K562 (cell line): Measurements from ENCODE around the gene HIPK2. TPM values are rescaled to one million over a fixed set of nuclear protein-coding genes. Genes with fewer than 3 reads are reported as not detected.

Experiments
- ATF1 ChIP-seq, 2 experiments: fragments of 450-650 bp in 1 of 2; IDR thresholded peaks; 2 replicates each; pipeline ENCODE4 v1.6.1; 2016; ENCODE audit warnings: missing compliant biosample characterization in 1 of 2, missing genetic modification characterization in 1 of 2
- CREB1 ChIP-seq, 2 experiments: sonication (generic) in 1 of 2; formaldehyde crosslinking in 1 of 2; IDR thresholded peaks; 2 replicates each; pipeline versions ENCODE4 v1.6.1 to v1.8.0; 2012 to 2022; ENCODE audit warnings: inconsistent platforms in 1 of 2, mild to moderate bottlenecking in 1 of 2, missing genetic modification reagents in 1 of 2, moderate library complexity in 1 of 2
- FOXA1 ChIP-seq: fragments of 450-650 bp; IDR thresholded peaks from 2 replicates; pipeline ENCODE4 v1.6.1; 2016; ENCODE audit warnings: mild to moderate bottlenecking, borderline replicate concordance
- IRF2 ChIP-seq: sonication (generic); formaldehyde crosslinking; IDR thresholded peaks from 2 replicates; pipeline ENCODE4 v1.8.1; 2022; ENCODE audit warnings: mild to moderate bottlenecking, missing genetic modification reagents
- MBD2 ChIP-seq: sonication (generic); IDR thresholded peaks from 2 replicates; pipeline ENCODE4 v1.6.1; 2016; ENCODE audit warnings: low read depth, borderline replicate concordance
- MYC ChIP-seq, 2 experiments: fragments of 250-450 bp in 1 of 2; sonication (Bioruptor Pico) in 1 of 2; IDR thresholded peaks; 2 replicates each; pipeline versions ENCODE4 v1.5.1 to v1.6.1; 2012 to 2021; ENCODE audit warnings: low read depth in 2 of 2, borderline replicate concordance in 1 of 2, improper control_type of control experiment in 1 of 2, low read length in 1 of 2, mild to moderate bottlenecking in 1 of 2, moderate library complexity in 1 of 2
- RAD21 ChIP-seq, 2 experiments: fragments of 250-450 bp in 1 of 2; fragments of 450-650 bp in 1 of 2; sonication (Bioruptor Pico) in 1 of 2; formaldehyde crosslinking in 1 of 2; IDR thresholded peaks in 1 of 2; conservative IDR thresholded peaks in 1 of 2; 2 replicates each; pipeline versions ENCODE4 v1.4.0 to v1.8.0; 2020 to 2022; ENCODE audit warnings: mild to moderate bottlenecking in 2 of 2, moderate library complexity in 1 of 2
- RFX7 ChIP-seq: fragments of 250-450 bp; sonication (Bioruptor Pico); IDR thresholded peaks from 2 replicates; pipeline ENCODE4 v1.5.1; 2021; ENCODE audit warnings: mild to moderate bottlenecking
- SRF ChIP-seq, 2 experiments: fragments of 250-450, 450-650 bp in 1 of 2; sonication (Bioruptor Pico) in 1 of 2; sonication (generic) in 1 of 2; formaldehyde crosslinking; IDR thresholded peaks; 2 replicates each; pipeline versions ENCODE4 v1.5.0 to v1.5.1; 2020 to 2022; ENCODE audit warnings: mild to moderate bottlenecking in 1 of 2, missing genetic modification reagents in 1 of 2
- ZNF253 ChIP-seq: fragments of 250-450 bp; sonication (Bioruptor Pico); conservative IDR thresholded peaks from 2 replicates; pipeline ENCODE4 v1.6.1; 2021; ENCODE audit warnings: mild to moderate bottlenecking
- ZNF76 ChIP-seq: fragments of 250-450 bp; sonication (Bioruptor Pico); IDR thresholded peaks from 2 replicates; pipeline ENCODE4 v1.4.0; 2020; ENCODE audit warnings: mild to moderate bottlenecking, moderate library complexity, borderline replicate concordance
- polyA plus RNA-seq, 8 experiments: library from polyadenylated mRNA; depleted of rRNA in 4 of 8; stranded (reverse) in 5 of 8; unstranded in 3 of 8; fragments of >200 nt; fragmentation: Nextera tagmentation in 2 of 8; fragmentation: Illumina TruSeq in 1 of 8; extraction: Ambion mirVana in 2 of 8; extraction: Trizol in 1 of 8; gene quantifications; 2 replicates each; pipeline versions ENCODE4 v1.2.1 to v1.2.3, GENCODE V29; 2011 to 2014; ENCODE audit warnings: inconsistent platforms in 1 of 8, missing spikeins in 1 of 8
- total RNA-seq, 7 experiments: library from RNA; depleted of rRNA in 6 of 7; stranded (reverse); fragments of >200 nt in 6 of 7; fragmentation: Illumina TruSeq in 2 of 7; extraction: Trizol in 2 of 7; gene quantifications; 2 replicates each; pipeline versions ENCODE4 v1.2.1 to v1.2.3, GENCODE V29; 2011 to 2021; ENCODE audit warnings: low replicate concordance in 1 of 7
- TF ChIP-seq, protein P1 (sequence below): fragments of 200-800 bp; sonication (Bioruptor generic); IDR thresholded peaks from 2 replicates; pipeline ENCODE4 v1.6.1; 2016; ENCODE audit warnings: missing genetic modification characterization, missing compliant biosample characterization
- TF ChIP-seq, protein P2 (sequence below): sonication (generic); formaldehyde crosslinking; IDR thresholded peaks from 2 replicates; pipeline ENCODE4 v1.8.0; 2022; ENCODE audit warnings: mild to moderate bottlenecking, missing genetic modification reagents
- TF ChIP-seq, protein P3 (sequence below), 2 experiments: fragments of 450-650 bp in 1 of 2; sonication (generic) in 1 of 2; formaldehyde crosslinking in 1 of 2; IDR thresholded peaks in 1 of 2; conservative IDR thresholded peaks in 1 of 2; 2 replicates each; pipeline versions ENCODE4 v1.6.1 to v1.8.1; 2016 to 2023; ENCODE audit warnings: mild to moderate bottlenecking in 2 of 2, moderate library complexity in 2 of 2, inconsistent platforms in 1 of 2, missing genetic modification reagents in 1 of 2
- TF ChIP-seq, protein P4 (sequence below): fragments of 250-450 bp; sonication (Bioruptor Pico); IDR thresholded peaks from 2 replicates; pipeline ENCODE4 v1.8.0; 2022; ENCODE audit warnings: moderate library complexity, mild to moderate bottlenecking, inconsistent platforms

HIPK2 gene
- total and polyA plus RNA-seq, 9 of the 15 experiments (the other 6 are each of a cell fraction or from before 2014, with no cell fraction given) = 0.69 to 19.8 (median 5.1) TPM

DNA sequence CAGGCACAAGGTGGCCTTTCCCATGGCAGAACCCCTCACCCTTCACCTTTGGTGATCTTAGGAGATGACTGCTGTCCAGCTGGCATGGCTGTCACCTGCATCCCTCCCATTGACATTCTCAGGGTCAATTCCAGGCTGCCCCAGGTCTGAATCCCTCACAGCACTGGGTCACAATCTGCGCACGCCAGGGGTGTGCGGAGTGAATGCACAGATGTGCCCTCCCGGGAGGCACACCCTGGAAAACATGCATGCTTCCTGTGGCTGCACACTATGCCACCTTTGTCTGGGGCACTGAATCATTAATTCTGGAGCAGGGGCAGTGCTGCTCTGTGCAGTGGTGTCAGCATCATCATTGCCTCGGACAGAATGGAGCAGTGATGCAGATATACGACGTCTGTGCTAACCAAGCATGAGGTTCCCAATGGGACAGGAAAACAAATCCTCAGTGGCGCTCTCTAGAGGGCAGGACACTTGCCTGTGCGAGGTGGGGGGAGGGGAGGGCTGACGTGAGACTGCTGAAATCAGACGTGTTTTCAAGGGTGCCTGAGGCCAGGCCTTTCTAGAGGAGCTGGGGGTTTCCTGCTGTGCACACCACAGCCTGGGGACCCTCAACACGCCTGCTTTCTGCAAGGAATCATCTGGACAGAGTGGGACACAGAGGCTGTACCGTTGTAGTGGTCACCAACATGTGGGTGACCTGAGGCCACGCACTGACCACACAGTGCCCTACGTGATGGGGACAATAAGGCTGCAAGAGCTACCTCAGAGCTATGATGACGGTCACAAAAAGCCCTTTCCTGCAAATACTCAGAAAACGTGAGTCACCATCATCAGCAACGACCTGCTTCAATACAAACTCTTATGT lies 77.9 kb downstream of the HIPK2 start (continued):
- TF ChIP-seq RAD21 (CRISPR knock-in tag; conservative IDR thresholded peaks at IDR 0.05 in 1 of 2, IDR thresholded peaks at IDR 0.05 in 1 of 2) (peak in 1 of 2 experiments; percentile 51; a peak in 2 of 4 replicates), ZNF76 (no peak), ZNF253 (no peak), SRF (CRISPR knock-in tag; IDR thresholded peaks at IDR 0.05) (no peak), ATF1 (CRISPR knock-in tag; IDR thresholded peaks at IDR 0.05) (no peak), ATF1 (tag; IDR thresholded peaks at IDR 0.05) (peak; percentile 56; the same call in 1 of the 2 replicates), FOXA1 (no peak), MYC (IDR thresholded peaks at IDR 0.05; ENCODE audit: low read depth, low read length) (0 out of 2 replicates have a peak, but pooled peaks have one; percentile 16), MYC (CRISPR knock-in tag; IDR thresholded peaks at IDR 0.05; ENCODE audit: borderline replicate concordance, low read depth) (no peak), IRF2 (peak; percentile 88), CREB1 (IDR thresholded peaks at IDR 0.05) (peak; percentile 62), CREB1 (CRISPR knock-in tag; IDR thresholded peaks at IDR 0.05) (no peak), MBD2 (no peak), RFX7 (CRISPR knock-in tag) (no peak)
- TF ChIP-seq, protein P1, sequence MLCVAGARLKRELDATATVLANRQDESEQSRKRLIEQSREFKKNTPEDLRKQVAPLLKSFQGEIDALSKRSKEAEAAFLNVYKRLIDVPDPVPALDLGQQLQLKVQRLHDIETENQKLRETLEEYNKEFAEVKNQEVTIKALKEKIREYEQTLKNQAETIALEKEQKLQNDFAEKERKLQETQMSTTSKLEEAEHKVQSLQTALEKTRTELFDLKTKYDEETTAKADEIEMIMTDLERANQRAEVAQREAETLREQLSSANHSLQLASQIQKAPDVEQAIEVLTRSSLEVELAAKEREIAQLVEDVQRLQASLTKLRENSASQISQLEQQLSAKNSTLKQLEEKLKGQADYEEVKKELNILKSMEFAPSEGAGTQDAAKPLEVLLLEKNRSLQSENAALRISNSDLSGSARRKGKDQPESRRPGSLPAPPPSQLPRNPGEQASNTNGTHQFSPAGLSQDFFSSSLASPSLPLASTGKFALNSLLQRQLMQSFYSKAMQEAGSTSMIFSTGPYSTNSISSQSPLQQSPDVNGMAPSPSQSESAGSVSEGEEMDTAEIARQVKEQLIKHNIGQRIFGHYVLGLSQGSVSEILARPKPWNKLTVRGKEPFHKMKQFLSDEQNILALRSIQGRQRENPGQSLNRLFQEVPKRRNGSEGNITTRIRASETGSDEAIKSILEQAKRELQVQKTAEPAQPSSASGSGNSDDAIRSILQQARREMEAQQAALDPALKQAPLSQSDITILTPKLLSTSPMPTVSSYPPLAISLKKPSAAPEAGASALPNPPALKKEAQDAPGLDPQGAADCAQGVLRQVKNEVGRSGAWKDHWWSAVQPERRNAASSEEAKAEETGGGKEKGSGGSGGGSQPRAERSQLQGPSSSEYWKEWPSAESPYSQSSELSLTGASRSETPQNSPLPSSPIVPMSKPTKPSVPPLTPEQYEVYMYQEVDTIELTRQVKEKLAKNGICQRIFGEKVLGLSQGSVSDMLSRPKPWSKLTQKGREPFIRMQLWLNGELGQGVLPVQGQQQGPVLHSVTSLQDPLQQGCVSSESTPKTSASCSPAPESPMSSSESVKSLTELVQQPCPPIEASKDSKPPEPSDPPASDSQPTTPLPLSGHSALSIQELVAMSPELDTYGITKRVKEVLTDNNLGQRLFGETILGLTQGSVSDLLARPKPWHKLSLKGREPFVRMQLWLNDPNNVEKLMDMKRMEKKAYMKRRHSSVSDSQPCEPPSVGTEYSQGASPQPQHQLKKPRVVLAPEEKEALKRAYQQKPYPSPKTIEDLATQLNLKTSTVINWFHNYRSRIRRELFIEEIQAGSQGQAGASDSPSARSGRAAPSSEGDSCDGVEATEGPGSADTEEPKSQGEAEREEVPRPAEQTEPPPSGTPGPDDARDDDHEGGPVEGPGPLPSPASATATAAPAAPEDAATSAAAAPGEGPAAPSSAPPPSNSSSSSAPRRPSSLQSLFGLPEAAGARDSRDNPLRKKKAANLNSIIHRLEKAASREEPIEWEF = no peak
- TF ChIP-seq, protein P2, sequence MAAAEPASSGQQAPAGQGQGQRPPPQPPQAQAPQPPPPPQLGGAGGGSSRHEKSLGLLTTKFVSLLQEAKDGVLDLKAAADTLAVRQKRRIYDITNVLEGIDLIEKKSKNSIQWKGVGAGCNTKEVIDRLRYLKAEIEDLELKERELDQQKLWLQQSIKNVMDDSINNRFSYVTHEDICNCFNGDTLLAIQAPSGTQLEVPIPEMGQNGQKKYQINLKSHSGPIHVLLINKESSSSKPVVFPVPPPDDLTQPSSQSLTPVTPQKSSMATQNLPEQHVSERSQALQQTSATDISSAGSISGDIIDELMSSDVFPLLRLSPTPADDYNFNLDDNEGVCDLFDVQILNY (CRISPR knock-in tag) = 0 out of 2 replicates have a peak, but pooled peaks have one; percentile 29
- TF ChIP-seq, protein P3, sequence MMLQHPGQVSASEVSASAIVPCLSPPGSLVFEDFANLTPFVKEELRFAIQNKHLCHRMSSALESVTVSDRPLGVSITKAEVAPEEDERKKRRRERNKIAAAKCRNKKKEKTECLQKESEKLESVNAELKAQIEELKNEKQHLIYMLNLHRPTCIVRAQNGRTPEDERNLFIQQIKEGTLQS (IDR thresholded peaks at IDR 0.05) = peak; percentile 63
- TF ChIP-seq, protein P3 (CRISPR knock-in tag; conservative IDR thresholded peaks at IDR 0.05) = no peak
- TF ChIP-seq, protein P4, sequence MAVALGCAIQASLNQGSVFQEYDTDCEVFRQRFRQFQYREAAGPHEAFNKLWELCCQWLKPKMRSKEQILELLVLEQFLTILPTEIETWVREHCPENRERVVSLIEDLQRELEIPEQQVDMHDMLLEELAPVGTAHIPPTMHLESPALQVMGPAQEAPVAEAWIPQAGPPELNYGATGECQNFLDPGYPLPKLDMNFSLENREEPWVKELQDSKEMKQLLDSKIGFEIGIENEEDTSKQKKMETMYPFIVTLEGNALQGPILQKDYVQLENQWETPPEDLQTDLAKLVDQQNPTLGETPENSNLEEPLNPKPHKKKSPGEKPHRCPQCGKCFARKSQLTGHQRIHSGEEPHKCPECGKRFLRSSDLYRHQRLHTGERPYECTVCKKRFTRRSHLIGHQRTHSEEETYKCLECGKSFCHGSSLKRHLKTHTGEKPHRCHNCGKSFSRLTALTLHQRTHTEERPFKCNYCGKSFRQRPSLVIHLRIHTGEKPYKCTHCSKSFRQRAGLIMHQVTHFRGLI (CRISPR knock-in tag) = no peak
